GM12864 (cell line): ENCODE data around the gene TCF25.
"Not testable (repeated sequence)": the region's sequence is repeated elsewhere in the genome, so short reads cannot be mapped to it uniquely, and the experiment has no call there.

Experiments
- DNase-seq: peaks from one replicate; pipeline ENCODE4 v3.0.0-alpha.2; 2011; ENCODE audit warnings: low read depth
- H3K4me3 ChIP-seq: 2 replicates; pipeline ENCODE4 v1.5.1; 2011; ENCODE audit warnings: mild to moderate bottlenecking, low read depth, low read length, control low read depth
- TF ChIP-seq, protein P1 (sequence below): IDR thresholded peaks from 2 replicates; pipeline ENCODE4 v1.5.1; 2011; ENCODE audit warnings: low read depth, mild to moderate bottlenecking, moderate library complexity, low read length, control low read depth, inconsistent platforms; ENCODE audit errors: missing control alignments

Gene TCF25

DNA sequence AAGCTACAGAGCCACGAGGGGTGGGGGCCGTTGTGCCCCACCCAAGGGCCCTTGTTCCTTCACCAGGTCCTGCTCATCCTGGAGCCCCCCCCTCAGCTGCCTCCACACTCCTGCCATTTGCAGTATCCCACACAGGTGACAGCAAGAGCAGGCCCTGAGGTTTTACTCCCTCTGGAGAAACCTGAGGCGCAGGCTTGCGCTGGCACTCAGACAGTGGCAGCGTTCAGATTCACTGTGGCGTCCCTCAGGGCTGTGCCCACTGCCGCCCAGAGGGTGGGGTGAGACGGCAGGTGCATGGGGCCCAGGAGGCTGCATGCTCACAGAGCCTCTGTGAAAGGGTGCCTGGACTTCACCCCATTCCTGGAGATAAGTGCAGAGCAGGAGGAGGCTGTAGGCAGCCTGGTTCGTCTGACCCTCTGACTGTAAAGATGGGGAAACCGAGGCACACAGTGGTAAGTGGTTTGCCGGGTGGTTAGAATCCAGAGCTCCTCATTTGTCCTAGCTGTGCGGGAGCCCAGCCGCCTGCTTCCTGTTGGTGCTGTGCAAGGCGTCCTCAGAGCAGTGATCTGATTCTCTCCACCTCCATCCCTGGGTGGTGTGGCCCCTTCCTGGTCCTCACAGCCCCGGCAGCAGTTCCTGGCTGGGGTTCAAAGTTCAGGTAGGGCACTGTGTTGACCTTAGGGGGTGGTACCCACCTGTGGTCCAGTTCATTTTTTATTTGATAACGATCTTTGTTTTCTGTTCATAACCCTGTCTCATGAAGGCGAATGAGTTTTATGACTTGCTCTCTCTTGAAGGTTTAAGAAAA is 43.6 kb upstream of the TCF25 start:
- no peak overlapping the region for H3K4me3 ChIP-seq
- TF ChIP-seq, protein P1, sequence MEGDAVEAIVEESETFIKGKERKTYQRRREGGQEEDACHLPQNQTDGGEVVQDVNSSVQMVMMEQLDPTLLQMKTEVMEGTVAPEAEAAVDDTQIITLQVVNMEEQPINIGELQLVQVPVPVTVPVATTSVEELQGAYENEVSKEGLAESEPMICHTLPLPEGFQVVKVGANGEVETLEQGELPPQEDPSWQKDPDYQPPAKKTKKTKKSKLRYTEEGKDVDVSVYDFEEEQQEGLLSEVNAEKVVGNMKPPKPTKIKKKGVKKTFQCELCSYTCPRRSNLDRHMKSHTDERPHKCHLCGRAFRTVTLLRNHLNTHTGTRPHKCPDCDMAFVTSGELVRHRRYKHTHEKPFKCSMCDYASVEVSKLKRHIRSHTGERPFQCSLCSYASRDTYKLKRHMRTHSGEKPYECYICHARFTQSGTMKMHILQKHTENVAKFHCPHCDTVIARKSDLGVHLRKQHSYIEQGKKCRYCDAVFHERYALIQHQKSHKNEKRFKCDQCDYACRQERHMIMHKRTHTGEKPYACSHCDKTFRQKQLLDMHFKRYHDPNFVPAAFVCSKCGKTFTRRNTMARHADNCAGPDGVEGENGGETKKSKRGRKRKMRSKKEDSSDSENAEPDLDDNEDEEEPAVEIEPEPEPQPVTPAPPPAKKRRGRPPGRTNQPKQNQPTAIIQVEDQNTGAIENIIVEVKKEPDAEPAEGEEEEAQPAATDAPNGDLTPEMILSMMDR = no peak
- no peak for DNase-seq

DNA sequence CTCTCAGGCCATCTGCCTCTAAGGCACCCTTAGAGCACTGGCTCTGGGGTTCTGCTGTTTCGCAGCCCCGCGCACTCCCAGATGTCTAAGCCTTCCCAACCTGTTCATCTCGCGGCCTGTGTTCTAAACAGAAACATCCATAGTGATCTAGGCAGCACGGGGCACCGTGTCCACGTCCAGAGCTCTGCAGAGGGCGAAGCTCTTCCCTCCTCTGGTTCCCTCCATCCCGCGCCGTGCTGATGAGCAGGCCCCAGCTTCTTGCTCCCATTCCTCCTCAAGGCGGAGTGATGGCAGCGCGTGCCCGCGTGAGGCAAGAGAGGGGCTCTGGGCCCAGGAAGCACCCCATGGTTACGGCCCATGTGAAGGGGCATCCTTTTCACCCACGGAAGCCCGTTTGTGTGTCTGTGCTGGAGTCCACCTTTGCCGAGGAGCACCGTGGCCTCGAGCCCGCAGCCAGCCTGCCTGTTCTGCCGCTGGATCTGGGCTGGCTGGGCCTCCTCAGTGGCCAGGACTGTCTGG is 41.5 kb upstream of the TCF25 start:
- TF ChIP-seq, protein P1 = no peak

DNA sequence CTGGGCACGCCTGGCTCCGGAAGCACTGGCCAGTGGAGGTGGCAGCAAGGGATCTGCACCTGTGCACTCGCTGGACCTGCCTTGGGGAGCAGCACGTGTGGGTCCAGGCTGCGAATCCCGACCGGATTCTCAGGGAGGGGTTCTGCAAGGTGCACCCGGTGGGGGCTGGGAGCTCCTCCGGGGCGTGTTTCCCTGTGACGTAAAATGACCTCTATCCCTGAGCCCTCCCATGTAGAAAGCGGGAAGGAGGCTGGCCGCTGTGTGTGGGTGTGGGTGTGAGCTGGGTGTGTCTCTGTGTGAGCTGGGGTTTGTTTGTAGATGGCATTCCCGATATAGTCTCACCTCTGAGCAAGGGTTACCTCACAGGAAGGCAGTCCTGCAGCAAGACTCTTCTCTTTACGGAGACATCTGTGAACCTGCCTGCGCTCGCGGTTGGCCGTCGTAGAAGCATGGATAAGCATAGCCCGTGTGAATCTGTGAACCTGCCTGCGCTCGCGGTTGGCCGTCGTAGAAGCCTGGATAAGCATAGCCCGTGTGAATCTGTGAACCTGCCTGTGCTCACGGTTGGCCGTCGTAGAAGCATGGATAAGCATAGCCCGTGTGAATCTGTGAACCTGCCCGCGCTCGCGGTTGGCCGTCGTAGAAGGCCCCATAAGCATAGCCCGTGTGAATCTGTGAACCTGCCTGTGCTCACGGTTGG is 39.6 kb upstream of the TCF25 start:
- not testable (repeated sequence) for DNase-seq, H3K4me3 ChIP-seq

More for the DNA sequence above, 41.5 kb upstream of the TCF25 start:
- no peak overlapping the region for H3K4me3 ChIP-seq
- DNase-seq = no peak

DNA sequence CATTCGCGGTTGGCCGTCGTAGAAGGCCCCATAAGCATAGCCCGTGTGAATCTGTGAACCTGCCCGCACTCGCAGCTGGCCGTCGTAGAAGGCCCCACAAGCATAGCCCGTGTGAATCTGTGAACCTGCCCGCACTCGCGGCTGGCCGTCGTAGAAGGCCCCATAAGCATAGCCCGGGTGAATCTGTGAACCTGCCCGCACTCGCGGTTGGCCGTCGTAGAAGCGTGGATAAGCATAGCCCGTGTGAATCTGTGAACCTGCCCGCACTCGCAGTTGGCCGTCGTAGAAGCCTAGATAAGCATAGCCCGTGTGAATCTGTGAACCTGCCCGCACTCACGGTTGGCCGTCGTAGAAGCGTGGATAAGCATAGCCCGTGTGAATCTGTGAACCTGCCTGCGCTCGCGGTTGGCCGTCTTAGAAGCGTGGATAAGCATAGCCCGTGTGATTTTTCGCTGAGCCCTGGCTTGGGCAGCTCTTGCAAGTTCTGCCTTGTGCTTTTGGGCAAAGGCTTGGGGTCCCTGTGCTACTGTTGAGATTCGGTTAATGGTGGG is 38.5 kb upstream of the TCF25 start:
- not testable (repeated sequence) for H3K4me3 ChIP-seq, DNase-seq

DNA sequence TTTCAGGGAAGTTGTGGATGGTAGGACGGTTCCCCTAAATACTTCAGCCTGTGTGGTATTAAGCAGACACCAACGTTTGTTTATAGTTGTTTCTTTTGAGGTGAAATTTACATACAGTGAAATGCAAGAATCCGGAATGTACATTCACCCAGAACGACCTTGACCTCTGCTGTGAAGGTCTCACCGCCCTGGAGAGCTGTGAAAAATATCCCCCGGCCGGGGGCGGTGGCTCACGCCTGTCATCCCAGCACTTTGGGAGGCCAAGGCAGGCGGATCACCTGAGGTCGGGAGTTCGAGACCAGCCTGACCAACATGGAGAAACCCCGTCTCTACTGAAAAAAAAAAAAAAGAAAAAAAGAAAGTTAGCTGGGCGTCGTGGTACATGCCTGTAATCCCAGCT is 36.9 kb upstream of the TCF25 start:
- not testable (repeated sequence) for DNase-seq, H3K4me3 ChIP-seq

DNA sequence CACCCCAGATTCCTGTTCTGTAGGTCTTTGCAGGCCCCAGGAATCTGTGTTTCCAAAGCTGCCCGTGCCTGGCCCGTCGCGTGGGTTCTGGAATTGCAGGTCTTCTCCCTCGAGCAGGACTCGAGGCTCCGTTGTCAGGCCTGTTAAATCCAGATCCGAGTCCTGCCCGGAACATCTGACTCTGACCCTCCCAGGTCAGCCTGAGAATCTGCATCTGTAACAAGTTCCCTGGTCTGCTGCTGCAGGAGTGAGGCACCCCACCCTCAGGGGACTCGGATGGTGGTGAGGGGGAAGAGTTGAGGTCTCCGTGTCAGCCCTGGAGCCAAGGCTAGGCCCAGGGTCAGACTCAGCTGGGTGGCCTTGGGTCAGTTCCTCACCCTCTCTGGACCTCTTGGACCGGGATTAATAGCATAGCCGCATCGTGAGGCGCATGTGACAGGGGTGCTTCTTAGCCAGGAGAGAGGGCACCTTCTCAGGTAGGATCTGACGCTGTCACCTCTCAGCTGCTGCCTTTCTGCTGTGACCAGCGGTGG is 36.3 kb upstream of the TCF25 start:
- H3K4me3 ChIP-seq = no peak overlapping the region; the same call in 1 of the 2 replicates
- TF ChIP-seq, protein P1 = no peak
- DNase-seq = no peak

DNA sequence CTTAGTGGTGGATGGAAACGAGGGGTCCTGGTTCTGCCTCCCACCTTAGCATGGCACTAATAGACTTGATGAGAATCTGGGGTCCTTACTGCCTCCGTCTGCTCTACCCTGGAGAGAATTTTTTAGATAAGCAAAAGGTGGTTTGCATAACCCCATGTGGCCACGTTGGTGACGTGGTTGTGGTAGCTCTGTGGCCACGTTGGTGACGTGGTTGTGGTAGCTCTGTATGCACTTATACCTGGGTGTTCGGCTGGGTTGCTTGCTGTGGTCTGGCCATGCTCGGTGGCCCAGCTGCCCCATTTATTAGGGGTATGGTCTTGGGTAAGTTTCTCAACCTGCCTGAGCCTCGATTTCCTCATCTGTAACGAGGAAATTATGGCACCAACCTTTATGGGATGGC is 32.1 kb upstream of the TCF25 start:
- no peak overlapping the region for H3K4me3 ChIP-seq
- TF ChIP-seq, protein P1 = no peak

DNA sequence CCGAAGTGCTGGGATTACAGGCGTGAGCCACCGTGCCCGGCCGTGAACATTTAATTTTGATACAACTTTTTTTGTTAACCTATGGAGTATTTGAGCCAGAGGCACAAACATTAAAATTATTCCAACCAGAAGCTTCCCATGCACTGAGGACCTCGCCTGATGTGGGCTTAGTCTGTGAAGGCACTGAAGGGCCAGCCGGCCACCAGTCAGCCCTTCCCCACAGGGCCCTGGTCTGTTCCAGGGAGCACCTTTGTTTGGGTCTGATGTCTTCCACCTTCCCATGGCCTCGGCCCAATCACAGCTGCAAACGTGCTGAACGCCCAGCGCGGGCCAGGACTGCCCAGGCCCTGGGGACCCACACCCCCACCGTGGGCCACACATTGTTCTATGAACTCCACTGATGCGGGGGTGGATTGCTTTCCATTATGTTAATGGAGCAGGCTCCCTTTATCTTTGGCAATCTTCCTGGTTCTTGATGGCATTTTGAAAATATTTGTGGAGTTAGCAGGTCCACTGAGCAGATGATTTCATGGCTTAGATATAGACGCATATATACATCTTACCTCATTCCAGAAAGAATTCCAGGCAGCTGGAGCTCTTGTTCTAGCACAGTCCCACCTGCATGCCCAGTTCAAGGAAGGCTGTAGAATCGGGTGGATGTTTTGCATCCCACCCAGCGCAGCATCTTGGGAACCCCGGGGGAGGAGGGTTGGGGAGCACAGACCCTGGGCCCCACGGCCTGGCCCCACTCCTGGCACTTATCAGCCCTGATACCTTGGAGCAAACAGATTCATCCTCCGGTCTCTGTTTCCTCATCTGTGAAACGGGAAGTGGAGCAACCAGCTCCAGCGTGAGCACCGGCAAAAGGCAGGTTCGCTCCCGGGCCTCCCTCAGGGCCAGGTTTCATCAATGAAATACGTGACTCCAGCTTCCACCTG is 30.7 kb upstream of the TCF25 start:
- TF ChIP-seq, protein P1 = no peak
- H3K4me3 ChIP-seq = no peak overlapping the region
- DNase-seq = no peak

More for the DNA sequence above, 32.1 kb upstream of the TCF25 start:
- no peak for DNase-seq
